Fibroblast of the aortic adventitia (primary cell): ENCODE measurements around the gene PTGFRN. TPM values are rescaled to one million over a fixed set of nuclear protein-coding genes. Genes with fewer than 3 reads are reported as not detected.
"Not testable (repeated sequence)": the region's sequence is repeated elsewhere in the genome, so short reads cannot be mapped to it uniquely, and the experiment has no call there.

Experiments used
- DNase-seq: peaks from one replicate; pipeline ENCODE4 v3.0.0-alpha.2; 2010; ENCODE audit warnings: low read depth
- H3K4me3 ChIP-seq: 2 replicates; pipeline ENCODE4 v1.5.1; 2011; ENCODE audit warnings: low read depth, mild to moderate bottlenecking, control low read depth, low read length, moderate library complexity
- CTCF ChIP-seq: IDR thresholded peaks from 2 replicates; pipeline ENCODE4 v1.5.1; 2011; ENCODE audit warnings: mild to moderate bottlenecking, low read length, control low read depth, inconsistent platforms; ENCODE audit not compliant: insufficient read depth
- total RNA-seq: library from RNA; depleted of rRNA; stranded (reverse); fragments of >200 nt; gene quantifications from 2 replicates; pipeline ENCODE4 v1.2.3, GENCODE V29; 2012; ENCODE audit warnings: low replicate concordance

The PTGFRN gene
- total RNA-seq, 1 donor = 39.8 TPM

GRCh38 chr1:116933606-116934515, 24.1 kb downstream of the PTGFRN start:
- TF ChIP-seq CTCF = no peak
- H3K4me3 ChIP-seq = no peak overlapping the region
- no peak for DNase-seq

GRCh38 chr1:116934586-116935207, 25.0 kb downstream of the PTGFRN start:
- peak; percentile 32 for TF ChIP-seq CTCF
- no peak overlapping the region for H3K4me3 ChIP-seq
- DNase-seq = peak; percentile 25

GRCh38 chr1:116938216-116938615, 28.5 kb downstream of the PTGFRN start:
- no peak for TF ChIP-seq CTCF
- no peak for DNase-seq
- no peak overlapping the region for H3K4me3 ChIP-seq

DNA sequence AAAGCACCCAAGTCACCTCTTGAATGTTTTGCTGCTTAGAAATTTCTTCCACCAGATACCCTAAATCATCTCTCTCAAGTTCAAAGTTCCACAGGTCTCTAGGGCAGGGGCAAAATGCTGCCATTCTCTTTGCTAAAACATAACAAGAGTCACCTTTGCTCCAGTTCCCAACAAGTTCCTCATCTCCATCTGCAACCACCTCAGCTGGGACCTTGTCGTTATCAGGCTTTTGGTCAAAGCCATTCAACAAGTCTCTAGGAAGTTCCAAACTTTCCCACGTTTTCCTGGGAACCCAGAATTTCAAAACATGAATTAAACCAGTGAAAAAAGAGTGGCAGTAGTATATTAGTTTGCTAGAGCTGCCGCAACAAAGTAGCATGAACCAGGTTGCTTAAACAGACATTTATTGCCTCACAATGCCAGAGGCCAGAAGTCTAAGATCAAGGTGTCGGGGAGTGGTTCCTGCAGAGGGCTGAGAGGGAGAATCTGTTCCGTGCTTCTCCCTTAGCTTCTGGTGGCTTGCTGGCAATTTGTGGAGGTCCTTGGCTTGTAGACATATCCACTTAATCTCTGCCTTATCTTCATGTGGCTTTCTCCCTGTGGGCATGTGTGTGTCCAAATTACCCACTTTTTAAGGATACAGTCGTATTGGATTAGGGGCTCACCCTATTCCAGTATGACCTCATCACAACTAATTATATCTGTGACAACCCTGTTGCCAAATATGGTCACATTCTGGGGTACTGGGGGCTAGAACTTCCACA, 30.2 kb downstream of the PTGFRN start:
- DNase-seq, H3K4me3 ChIP-seq: not testable (repeated sequence)

DNA sequence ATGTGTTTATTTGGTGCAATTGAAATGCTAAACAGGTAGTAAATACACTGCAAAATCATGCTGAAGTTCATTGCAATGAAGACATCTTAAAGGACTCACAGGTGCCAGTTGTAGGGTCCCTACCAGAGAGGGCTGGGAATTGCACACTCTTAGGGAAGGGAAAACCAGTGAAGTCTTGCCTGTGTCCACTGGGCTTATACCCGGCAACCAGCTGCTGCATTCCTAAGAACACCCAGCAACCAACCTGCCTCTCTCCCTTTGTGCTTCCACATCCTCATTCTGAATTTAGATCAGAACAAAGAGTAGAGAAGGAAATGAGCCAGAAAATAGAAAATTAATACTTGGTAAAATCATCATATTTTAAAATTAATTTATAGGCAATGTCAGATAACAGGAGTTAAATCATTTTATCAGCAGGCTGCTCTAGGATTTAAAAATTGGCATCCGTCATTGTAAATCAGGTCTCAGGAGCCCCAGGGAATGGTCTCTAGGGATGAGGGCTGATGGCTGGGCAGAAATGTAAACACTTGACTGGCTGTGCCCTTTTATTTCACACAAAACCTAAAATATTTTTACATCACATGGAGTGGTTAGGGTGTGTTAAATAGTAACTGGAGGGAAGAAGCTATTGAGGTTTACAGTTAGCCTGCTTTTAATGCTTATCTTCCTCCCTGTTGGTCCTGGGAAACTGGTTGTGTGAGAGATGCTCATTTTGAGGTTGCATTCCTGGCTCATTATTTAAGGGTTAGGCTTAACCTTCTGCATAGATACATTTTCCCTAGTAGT, 31.3 kb downstream of the PTGFRN start:
- no peak for DNase-seq
- H3K4me3 ChIP-seq = no peak overlapping the region
- TF ChIP-seq CTCF = no peak

DNA sequence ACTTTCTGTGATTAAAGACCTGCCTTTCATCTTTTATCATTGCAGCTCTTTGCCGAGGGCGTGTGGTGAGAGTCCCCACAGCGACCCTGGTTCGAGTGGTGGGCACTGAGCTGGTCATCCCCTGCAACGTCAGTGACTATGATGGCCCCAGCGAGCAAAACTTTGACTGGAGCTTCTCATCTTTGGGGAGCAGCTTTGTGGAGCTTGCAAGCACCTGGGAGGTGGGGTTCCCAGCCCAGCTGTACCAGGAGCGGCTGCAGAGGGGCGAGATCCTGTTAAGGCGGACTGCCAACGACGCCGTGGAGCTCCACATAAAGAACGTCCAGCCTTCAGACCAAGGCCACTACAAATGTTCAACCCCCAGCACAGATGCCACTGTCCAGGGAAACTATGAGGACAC, 32.0 kb downstream of the PTGFRN start:
- no peak for TF ChIP-seq CTCF
- no peak overlapping the region for H3K4me3 ChIP-seq
- no peak for DNase-seq
